Testis (tissue), 3 donors: ENCODE data around the gene PRSS38. TPM values are rescaled to one million over a fixed set of nuclear protein-coding genes. Genes with fewer than 3 reads are reported as not detected.
A peak's percentile ranks its signal among the peaks of the same experiment; 100 is the strongest.

Experiments
- DNase-seq: peaks from one replicate; pipeline ENCODE4 v3.0.0-alpha.2; 2019
- H3K27ac ChIP-seq, 2 donors: fragments of 200-600 bp; sonication (generic); one replicate each; pipeline ENCODE4 v1.5.1; 2019
- H3K27me3 ChIP-seq: fragments of 200-600 bp; sonication (generic); one replicate; pipeline ENCODE4 v1.5.1; 2019
- H3K36me3 ChIP-seq: fragments of 200-600 bp; sonication (generic); one replicate; pipeline ENCODE4 v1.5.1; 2017; ENCODE audit warnings: low read depth; ENCODE audit errors: missing control alignments
- H3K4me1 ChIP-seq: fragments of 200-600 bp; sonication (generic); one replicate; pipeline ENCODE4 v1.5.1; 2019
- H3K4me3 ChIP-seq, 2 donors: fragments of 200-600 bp; sonication (generic); one replicate each; pipeline ENCODE4 v1.5.1; 2017 to 2019
- H3K9me3 ChIP-seq: fragments of 200-600 bp; sonication (generic); one replicate; pipeline ENCODE4 v1.5.1; 2017
- CTCF ChIP-seq, 3 experiments: fragments of 450-650 bp in 2 of 3; fragments of 200-600 bp in 1 of 3; sonication (generic) in 1 of 3; IDR thresholded peaks; one replicate each; pipeline ENCODE4 v1.5.1; 2016 to 2019; ENCODE audit warnings: antibody characterized with exemption in 3 of 3, mild to moderate bottlenecking in 2 of 3, moderate library complexity in 1 of 3
- POLR2A ChIP-seq: fragments of 450-650 bp; IDR thresholded peaks from one replicate; pipeline ENCODE4 v1.6.1; 2017; ENCODE audit warnings: antibody characterized with exemption, mild to moderate bottlenecking, moderate library complexity
- WGBS, 2 donors: methylation state at CpG; one replicate each; pipeline ENCODE4 v1.1.5; 2018; 5-methylcytosine and 5-hydroxymethylcytosine counted together
- intact Hi-C: fragments of 100-400 bp; cut with DNase I; formaldehyde crosslinking; loops from one replicate; pipeline ENCODE4 v1.15.1; 2023; ENCODE audit warnings: low total_unique reads
- polyA plus RNA-seq: library from polyadenylated mRNA; stranded (reverse); fragments of 350-450 nt; fragmentation: Illumina TruSeq; extraction: RNeasy Lipid Tissue Mini Kit (QIAGEN cat#74804); gene quantifications from one replicate; pipeline ENCODE4 v1.2.3, GENCODE V29; 2014; ENCODE audit warnings: low read depth, low replicate concordance; ENCODE audit not compliant: insufficient read depth
- total RNA-seq, 2 donors: library from RNA; depleted of rRNA; stranded (reverse); fragments of >200 nt; gene quantifications; one replicate each; pipeline ENCODE4 v1.2.3, GENCODE V29; 2016

PRSS38 gene
- total and polyA plus RNA-seq, 3 donors from 2014 or later: 3.4 to 9.3 (median 5.4) TPM

- Histone ChIP-seq H3K27me3 (no peaks in the 10 kb centered on the region), H3K9me3 (no peaks in the 10 kb centered on the region), H3K4me3 (no peak overlapping the region), H3K4me1 (peaks cover 15% of the 10 kb centered on the region), H3K36me3 (no peaks in the 10 kb centered on the region), H3K27ac (no peak overlapping the region)
- intact Hi-C loops: no loop called here
- no peak for DNase-seq
- TF ChIP-seq CTCF (IDR thresholded peaks at IDR 0.05): no peak
- no peak for TF ChIP-seq POLR2A
- 40 to 77% methylated on average over 1 to 10 of the region's 10 CpGs for WGBS, 2 donors
Measured at GRCh38 chr1:227793079-227793947, 22.2 kb upstream of the PRSS38 start.

- TF ChIP-seq POLR2A: no peak
- Histone ChIP-seq H3K9me3 (no peaks in the 10 kb centered on the region), H3K27me3 (no peaks in the 10 kb centered on the region), H3K4me1 (peaks cover 15% of the 10 kb centered on the region), H3K4me3 (no peak overlapping the region), H3K27ac (no peak overlapping the region), H3K36me3 (no peaks in the 10 kb centered on the region)
- peak; percentile 72 for DNase-seq
- 37 to 43% methylated on average over 6 to 11 of the region's 12 CpGs for WGBS, 2 donors
- intact Hi-C loops: no loop called here
Measured at GRCh38 chr1:227793948-227794816, 21.3 kb upstream of the PRSS38 start.

- H3K36me3 ChIP-seq: no peaks in the 10 kb centered on the region
- no peak for DNase-seq
- no peak overlapping the region for H3K27ac ChIP-seq
- no peak overlapping the region for H3K4me3 ChIP-seq
- WGBS, 2 donors: 44 to 77% methylated on average over 3 to 9 of the region's 11 CpGs
- H3K4me1 ChIP-seq: peaks cover 15% of the 10 kb centered on the region
- TF ChIP-seq POLR2A (no peak), CTCF (IDR thresholded peaks at IDR 0.05) (no peak)
- H3K27me3 ChIP-seq: no peaks in the 10 kb centered on the region
- H3K9me3 ChIP-seq: no peaks in the 10 kb centered on the region
- intact Hi-C loops: no loop called here
Measured at GRCh38 chr1:227794817-227795192, 20.7 kb upstream of the PRSS38 start.

- Histone ChIP-seq H3K36me3 (no peaks in the 10 kb centered on the region), H3K27me3 (no peaks in the 10 kb centered on the region), H3K4me1 (peaks cover 15% of the 10 kb centered on the region), H3K4me3 (no peak overlapping the region), H3K9me3 (no peaks in the 10 kb centered on the region), H3K27ac (no peak overlapping the region)
- TF ChIP-seq CTCF (IDR thresholded peaks at IDR 0.05) (no peak), POLR2A (no peak)
- DNase-seq: no peak
- intact Hi-C loops: no loop called here
- WGBS, 2 donors: 40 to 89% methylated on average over 2 to 3 of the region's 6 CpGs
Measured at GRCh38 chr1:227795732-227796131, 19.7 kb upstream of the PRSS38 start.

- no peaks in the 10 kb centered on the region for H3K36me3 ChIP-seq
- H3K27ac ChIP-seq: no peak overlapping the region
- H3K9me3 ChIP-seq: no peaks in the 10 kb centered on the region
- no peak for DNase-seq
- no peaks in the 10 kb centered on the region for H3K27me3 ChIP-seq
- TF ChIP-seq CTCF (IDR thresholded peaks at IDR 0.05) (no peak), POLR2A (no peak)
- WGBS, 2 donors: 83 to 93% methylated on average over 3 to 5 of the region's 5 CpGs
- H3K4me3 ChIP-seq: no peak overlapping the region
- intact Hi-C loops: no loop called here
- H3K4me1 ChIP-seq: peaks cover 15% of the 10 kb centered on the region
Measured at GRCh38 chr1:227796359-227796915, 19.0 kb upstream of the PRSS38 start.
